GM19452 (cell line): ENCODE measurements around the gene JAK1.
"Not testable (repeated sequence)": the region's sequence is repeated elsewhere in the genome, so short reads cannot be mapped to it uniquely, and the experiment has no call there.

Experiments used
- ATAC-seq: cut with Tn5 transposase; IDR thresholded peaks from one replicate; pipeline ENCODE4 v1.9.1; 2021; ENCODE audit not compliant: unreplicated experiment

The JAK1 gene

DNA sequence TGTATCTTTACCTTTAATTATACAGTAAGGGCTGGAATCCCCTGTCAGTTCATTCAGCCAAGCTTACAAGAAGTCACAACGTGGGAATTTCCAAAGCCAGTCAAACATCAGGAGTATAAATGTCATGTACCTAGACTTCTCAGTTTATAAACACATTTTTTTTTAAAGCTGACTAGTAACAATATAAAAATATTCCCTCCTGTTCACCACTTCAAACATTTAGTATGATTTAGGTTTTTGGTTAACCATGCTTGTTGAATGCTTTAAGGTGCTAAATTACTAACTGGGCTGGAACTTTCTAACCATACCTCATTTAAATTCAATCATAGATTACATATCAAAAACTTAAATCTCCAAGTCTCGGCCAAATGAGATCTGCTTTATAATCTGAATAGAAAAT, 44.0 kb downstream of the JAK1 start:
- ATAC-seq = no peak

DNA sequence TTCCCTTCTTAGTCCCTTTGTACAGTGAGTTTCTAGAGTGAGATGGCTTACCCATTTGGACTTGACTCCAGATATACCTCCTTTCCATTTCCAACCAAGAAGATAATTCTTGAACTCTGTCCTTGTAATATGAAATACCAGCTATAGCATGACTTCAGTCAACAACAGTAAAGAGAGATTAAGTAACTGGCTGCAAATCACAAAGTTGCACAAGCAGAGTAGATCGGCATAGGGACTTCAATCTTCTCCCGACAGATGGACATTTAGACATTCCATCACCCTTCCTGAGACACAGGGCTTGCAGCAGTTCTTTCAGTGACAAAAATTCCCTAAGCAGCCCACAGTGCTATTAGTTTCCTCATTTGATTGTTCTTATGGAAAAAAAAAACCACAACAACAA, 44.6 kb downstream of the JAK1 start:
- no peak for ATAC-seq

DNA sequence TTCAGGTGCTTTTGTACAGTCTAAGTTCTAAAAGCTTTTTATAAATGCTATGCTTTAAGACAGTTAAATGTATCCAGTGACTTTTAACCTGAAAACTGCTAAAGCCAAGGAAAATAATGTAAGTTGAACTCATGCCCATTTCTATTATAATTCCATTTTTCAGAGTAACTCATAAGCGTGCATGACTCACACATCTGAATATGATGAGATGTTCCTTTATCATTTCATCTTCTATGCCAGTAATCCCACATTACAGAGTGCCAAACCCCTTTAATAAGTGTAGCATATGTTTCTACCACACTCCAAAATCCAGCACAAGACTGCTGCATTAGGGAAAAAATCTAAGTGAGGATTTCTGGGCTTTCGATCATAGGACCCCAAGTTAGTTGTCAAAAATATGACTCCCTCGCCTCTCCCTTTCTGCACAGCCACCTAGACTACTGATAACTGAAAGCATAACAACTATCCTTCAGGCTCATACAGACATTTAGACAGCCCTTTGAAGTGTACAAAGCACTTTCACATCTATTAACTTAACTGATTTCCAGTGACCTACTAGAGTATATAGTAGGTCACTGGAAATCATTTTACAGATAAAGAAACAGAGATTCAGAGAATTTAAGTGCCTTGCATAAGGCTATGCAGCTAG, 45.3 kb downstream of the JAK1 start:
- ATAC-seq = no peak

DNA sequence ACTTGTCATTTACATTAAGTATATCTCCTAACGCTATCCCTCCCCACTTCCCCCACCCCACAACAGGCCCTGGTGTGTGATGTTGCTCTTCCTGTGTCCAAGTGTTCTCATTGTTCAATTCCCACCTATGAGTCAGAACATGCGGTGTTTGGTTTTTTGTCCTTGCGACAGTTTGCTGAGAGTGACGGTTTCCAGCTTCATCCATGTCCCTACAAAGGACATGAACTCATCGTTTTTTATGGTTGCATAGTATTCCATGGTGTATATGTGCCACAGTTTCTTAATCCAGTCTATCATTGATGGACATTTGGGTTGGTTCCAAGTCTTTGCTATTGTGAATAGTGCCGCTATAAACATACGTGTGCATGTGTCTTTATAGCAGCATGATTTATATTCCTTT, 47.2 kb downstream of the JAK1 start:
- ATAC-seq = not testable (repeated sequence)

DNA sequence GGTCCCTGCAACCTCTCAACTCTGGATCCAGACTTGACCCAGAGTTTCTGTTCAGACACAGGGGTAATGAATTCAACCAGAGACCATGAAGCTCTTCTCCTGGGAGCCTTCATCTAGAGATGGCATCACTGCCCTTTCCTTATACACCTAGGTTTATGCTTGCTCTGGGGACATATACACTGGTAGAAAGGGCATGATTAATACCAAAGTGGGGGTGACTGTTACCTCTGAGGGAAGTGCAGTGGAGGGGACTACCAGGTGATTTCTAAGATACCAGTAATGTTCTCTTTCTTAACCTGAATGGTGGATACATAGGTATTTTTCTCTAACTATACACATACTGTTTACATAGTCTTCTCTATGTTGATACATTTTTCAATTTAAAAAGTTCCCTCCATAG, 48.4 kb downstream of the JAK1 start:
- no peak for ATAC-seq

DNA sequence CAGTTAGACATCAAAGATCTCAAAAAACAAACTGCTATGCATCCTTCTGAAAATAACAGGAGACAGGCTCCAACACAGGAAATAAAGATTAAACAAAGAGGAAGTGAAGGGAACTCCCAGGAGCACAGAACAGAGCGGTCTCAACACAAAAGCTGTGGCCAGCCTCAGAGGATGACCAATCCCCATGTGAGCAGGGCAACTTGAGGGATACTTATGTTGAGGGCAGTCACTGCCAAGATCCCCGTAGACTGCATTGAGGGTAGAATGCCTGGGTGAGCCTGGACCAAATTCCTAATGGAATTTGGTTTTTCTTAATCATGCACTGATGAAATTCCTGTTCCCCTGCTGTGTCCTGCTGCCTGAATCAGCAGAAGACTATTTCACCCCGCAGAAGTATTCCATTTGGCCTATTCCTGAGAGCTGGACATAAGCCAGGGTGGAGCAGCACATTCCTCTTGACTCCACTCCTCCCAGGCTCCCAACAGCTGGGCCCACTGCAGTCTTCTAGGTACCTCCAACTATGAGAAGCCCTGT, 49.0 kb downstream of the JAK1 start:
- no peak for ATAC-seq

DNA sequence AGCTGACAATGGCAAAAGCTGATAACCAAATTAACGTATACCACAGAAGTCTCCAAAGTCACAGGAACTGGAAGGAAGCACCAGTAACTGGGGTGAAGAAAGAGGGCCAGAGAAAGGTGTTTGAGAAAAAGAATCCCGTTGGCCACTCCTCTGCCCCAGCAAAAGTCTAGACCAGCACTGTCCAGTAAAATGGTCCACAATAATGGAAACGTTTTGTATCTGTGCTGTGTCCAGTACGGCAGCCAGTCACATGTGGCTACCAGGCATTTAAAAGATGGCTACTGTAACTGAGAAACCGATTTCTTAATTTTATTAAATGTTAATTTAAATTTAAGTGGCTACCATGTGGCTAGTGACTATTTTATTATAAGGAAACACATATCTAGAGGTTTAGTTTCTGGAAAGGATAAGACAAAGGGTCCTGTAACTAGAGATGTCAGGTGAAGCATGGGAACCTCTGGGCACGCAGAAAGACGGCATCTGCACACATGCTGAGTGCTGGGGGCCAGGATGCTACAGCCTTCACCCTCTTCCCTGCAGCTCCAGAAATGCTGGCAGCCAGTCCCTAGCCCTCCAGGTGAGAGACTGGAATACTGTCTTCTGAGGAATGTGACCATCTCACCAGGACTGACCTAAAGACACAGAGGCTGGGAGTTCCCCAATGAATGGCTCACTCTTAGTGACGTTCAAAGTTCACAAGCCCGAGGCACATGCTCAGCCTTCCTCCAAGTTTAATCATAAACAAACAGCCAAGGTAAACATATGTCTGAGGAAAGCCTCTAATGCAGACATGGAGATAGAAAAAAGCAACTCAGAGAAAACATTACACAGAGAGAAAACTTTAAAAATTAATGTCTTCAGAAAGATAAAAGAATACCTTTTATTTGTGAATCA, 50.7 kb downstream of the JAK1 start:
- ATAC-seq = no peak

DNA sequence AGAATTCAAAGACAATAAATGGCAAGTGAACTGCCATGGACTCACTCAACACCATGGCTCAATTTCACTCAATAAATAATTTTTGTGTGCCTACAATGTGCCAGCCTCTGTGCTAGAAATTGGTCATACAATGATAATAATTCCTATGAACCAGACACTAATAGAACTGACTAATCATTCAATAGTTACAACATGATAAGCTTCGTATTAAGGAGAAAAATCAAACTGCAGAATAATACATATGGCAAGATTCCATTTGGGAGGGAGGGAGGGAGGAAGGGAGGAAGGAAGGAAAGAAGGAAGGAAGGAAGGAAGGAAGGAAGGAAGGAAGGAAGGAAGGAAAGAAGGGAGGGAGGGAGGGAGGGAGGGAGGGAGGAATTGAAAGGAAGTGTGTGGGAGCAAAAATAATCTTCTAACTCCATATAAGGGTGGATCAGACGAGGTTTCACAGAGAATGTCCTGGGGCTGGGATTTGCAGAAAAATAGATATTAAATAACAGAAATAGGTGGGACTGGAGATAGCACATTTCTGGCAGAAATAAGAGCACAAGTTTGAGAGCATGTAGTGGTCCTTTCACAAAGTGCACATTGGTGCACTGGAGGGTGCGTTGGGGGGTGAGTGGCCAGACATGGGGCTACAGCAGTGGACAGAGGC, 52.9 kb downstream of the JAK1 start:
- ATAC-seq = no peak

DNA sequence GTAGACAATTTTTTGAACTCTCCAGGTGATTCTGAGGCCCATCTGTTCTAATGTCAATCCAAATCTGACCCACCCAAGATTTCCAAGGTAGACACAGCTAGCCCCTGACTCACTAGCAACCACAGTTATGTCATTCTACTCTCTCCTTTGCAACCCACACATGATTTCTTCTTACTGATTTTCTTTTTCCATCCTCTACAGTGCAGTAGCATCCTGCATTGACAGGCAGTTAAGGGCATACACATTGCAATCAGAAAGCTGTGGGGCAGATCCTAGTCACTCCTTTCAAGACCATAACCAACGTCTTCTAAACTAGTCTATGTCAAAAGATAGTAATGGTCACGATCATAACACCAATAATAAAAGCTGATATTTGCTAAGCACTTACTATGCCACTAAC, 54.2 kb downstream of the JAK1 start:
- no peak for ATAC-seq

DNA sequence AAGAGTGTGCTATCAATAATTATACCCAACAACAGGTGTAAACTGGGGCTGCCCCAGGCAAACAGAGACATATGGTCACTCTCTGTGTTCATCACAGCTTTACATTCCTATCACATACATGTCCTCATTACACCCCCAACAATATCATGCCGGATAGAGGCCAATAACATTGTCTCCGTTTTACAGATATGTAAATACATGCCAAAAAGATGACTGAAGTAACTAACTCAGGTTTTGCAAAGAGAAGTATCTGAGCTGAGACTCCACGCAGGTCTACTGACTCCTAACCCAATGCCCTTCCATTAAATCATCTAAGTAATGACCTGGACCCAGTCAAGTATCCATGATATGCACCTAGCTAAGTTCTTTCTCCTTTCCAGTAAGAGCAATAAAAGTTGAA, 55.0 kb downstream of the JAK1 start:
- ATAC-seq = no peak

DNA sequence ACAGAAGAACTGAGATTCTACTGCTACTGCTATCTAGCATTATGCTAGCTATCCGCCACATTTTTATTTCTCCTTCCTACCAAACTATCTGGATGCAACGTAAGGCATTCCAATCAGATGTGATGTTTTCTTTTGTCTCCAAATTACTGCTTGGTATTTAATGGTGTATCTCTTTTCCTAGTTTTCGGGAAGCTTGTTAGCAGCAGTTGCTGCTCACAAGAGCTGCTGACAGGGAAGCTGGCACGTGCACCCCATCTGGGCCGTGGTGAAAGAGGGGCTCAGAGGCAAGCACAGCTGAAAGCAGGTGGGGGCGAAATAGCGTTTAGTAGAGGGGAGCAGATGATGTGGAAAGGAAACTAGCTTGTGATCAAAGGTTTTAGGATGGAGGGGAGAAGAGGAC, 57.3 kb downstream of the JAK1 start:
- ATAC-seq = no peak

DNA sequence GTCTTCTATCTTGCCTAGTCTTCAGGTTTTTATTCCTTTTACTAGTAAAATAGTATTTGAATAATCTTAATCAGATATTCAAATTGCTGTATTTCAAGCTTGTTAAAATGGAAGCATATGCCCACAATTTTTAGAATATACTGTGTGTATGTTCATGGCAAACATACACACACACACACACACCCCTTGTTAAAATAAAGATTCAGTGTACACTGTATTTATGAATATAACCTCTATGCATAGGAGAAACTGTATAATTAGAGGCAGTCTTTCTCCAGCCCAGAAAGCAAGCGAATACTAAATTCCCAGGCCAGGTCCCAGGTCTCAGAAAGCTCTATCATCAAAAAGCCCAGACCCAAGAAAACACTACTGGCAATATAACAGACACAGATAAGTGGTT, 57.8 kb downstream of the JAK1 start:
- ATAC-seq = no peak

DNA sequence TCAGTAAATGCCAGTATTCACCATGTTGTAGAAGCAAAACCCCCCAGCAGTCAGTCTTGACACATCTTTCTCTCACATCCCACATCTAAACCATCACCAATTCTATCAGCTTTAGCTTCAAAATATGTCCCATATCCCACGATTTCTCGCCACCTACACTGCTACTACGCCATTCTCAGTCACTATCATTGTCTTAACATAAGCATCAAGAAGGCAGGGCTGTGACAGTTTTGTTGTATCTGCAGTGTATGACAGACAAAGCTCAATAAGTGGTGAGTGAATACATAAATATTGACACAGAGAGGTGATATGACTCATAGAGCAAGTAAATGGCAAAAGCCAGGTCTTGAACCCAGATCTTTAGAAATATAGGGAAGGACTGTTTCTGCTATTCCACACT, 59.9 kb downstream of the JAK1 start:
- ATAC-seq = no peak

DNA sequence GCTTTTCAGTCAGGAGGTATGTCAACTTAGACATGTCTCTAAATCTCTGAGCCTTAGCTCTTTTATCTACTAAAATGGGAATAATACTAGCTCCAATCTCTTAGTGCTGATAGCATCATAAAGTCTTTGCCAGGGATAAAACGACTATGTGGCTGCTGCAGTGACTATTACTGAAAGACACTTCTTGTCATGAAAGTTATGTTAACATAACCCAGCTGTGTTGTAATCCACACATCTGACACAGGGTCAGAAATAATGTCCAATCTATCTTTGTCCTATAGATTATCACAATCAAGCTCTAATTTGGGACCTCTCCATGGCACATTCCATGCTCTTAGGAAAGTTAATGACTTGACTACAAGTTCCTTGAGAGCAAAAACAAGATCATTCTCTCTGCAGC, 62.8 kb downstream of the JAK1 start:
- ATAC-seq = no peak

DNA sequence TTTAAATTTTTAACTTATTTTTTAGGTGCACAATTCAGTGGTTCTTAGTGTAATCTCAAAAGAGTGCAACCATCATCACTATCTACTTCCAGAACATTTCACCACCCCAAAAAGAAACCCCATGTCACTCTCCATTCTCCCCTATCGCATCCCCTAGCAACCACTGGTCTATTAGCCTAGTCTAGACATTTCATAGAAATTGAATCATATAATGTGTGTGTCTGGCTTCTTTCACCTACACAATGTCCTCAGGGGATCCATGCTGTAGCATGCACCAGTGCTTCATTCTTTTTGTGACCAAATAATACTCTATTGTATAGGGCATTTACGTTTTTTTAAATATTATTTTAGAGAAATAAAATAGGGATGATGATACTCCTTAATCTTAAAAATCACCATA, 64.7 kb downstream of the JAK1 start:
- no peak for ATAC-seq

DNA sequence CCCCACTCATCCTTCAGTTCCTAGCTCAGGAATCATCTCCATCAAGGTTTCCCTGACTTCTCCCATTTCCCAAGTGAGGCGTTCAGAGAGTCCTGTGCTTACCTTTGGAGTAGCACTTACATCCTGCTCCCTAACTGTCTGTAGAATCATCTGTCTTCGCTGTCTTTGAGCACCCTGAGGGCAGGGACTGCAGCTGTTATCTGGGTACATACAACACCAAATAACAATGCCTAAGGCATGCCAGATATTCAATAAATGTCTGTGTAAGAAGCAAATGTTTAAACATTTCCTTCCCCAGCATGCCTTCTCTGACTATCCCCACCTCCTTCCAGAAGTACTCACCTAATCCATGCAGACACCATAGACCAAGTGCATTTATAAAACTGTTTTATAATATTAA, 65.4 kb downstream of the JAK1 start:
- no peak for ATAC-seq

DNA sequence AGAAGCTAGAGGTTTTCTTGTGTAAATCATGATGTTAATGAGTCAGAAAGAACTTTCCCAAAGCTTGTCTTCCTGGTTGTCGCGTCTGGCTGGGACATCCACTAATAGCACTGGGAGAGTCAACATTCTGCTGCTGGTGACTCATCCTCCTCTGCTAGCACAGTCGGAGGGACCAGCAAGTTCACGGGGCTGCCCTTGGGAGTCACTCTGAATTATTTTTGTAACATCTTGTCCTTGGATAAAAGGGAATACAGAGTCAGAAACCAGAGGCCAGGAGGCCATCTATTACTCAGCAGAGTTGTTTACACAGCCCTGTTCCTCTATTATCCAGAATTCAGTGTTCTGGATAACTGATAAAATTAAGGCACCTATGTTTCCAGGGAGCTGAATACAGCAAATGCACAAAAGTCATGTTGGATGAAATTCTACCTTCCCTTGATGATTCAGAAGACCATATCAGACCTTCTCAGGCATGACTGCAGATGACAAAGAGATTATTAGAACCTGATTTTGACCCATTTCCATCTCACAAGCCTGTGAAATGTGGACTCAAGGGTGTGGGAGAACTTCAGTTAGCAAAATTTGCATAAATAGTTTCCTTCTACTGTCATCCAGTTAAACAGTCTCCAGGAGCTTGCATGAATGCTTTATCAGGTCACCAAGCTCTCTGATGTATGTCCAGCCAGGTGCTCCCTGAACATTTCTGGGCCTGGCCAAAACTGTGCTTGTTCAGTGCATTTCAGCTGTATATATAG, 68.1 kb downstream of the JAK1 start:
- peak; percentile 72 for ATAC-seq

DNA sequence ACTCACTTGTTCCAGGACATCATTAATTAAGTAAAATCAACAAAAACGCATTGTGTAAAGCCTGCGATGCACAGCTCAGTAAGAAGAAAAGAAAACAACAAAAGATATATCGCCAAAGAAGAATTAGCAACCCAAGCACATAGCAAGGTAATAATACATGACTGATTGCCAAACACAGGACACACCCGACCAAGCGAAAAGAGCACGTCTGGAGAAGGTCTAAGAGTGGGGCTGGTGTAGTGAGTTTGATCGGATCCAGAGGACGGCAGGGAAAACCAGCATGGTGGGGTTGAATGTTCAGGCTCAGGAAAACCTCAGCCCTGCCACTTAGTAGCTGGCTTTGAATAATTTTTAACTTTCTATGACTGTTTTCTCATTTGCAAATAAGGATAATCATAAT, 69.8 kb downstream of the JAK1 start:
- no peak for ATAC-seq

DNA sequence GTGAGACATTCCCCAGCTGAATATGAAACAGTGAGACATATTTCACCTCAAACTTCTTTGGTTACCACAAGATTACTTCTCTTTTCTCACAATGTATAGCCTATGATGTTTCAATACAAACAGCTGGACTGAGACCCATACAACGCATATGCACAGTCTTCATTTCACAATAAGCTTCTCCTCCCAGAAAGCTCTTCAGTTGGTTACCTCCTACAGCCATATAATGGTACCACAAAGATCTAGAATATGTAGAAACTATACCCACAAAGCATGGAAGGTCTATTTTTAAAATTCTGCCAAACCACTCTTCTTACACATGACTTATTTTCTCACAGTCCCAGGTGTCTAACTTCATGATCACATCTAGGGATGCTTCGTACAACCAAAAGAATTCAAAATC, 70.8 kb downstream of the JAK1 start:
- peak; percentile 69 for ATAC-seq

DNA sequence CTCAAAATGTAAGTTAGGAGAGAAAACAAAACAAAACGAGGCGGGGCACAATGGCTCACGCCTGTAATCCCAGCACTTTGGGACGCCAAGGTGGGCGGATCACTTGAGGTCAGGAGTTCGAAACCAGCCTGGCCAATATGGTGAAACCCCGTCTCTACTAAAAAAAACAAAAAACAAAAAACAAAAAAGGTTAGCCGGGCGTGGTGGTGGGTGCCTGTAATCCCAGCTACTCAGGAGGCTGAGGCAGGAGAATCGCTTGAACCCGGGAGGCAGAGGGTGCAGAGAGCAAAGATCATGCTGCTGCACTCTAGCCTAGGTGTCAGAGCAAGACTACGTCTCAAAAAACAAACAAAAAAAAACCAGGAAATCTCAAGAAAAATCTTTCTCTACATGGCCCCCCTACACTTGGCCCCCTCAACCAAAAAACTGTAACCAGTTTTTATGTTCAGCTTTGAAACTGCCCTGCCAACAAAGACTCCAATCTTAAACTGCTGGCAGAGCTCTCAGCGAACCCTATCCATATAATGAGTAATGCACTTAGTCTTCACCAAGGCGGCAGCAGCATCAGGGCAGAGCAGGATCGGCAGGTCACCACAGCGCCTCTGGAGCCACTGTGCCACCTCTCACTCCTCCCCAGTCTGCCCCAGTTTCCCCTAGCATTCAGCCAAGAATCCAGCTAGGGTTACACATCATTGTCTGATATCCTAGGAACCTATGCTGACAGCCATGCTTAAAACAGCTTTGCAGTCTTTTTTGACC, 71.7 kb downstream of the JAK1 start:
- ATAC-seq = no peak
